ENCODE results near the gene RAPGEF5. TPM values are rescaled to one million over a fixed set of nuclear protein-coding genes. Genes with fewer than 3 reads are reported as not detected.

Gene RAPGEF5
- total RNA-seq, 1 experiment from 2014 or later = 5.6 TPM

- H3K27me3 ChIP-seq (ENCODE audit: low read length) = no peaks in the 10 kb centered on the region
- H3K27ac ChIP-seq (ENCODE audit: low read length) = no peak overlapping the region
- intact Hi-C loops (cut with micrococcal nuclease) = no loop called here
- H3K9me3 ChIP-seq (ENCODE audit: low read length) = no peaks in the 10 kb centered on the region
- H3K79me2 ChIP-seq (ENCODE audit: low read length) = no peaks in the 10 kb centered on the region
- H2AFZ ChIP-seq (ENCODE audit: low read length) = 0 out of 2 replicates have a peak overlapping the region, but pooled peaks have one; percentile 12
- no peaks in the 10 kb centered on the region for H3K36me3 ChIP-seq (ENCODE audit: low read depth, low read length)
- no peak overlapping the region for H3K4me2 ChIP-seq (ENCODE audit: low read length)
- ATAC-seq (no peak), DNase-seq (peak; percentile 45)
- ChIA-PET CTCF (no interaction called here), POLR2A (ENCODE audit: unreplicated experiment) (no interaction called here)
- no peaks in the 10 kb centered on the region for H3F3A ChIP-seq (ENCODE audit: low read length, unreplicated experiment)
- no TSS peak for BruUV-seq (replicated peaks)
- TF ChIP-seq EZH2 (IDR thresholded peaks at IDR 0.05; ENCODE audit: low read length, unreplicated experiment) (no peak), EZH2phosphoT487 (IDR thresholded peaks at IDR 0.05; ENCODE audit: borderline replicate concordance, low read length) (no peak), CTCF (conservative IDR thresholded peaks at IDR 0.05; ENCODE audit: low read depth, low read length) (no peak)
- H3K9ac ChIP-seq (ENCODE audit: low read length) = no peak overlapping the region
- peaks cover 12% of the 10 kb centered on the region for H3K4me1 ChIP-seq (ENCODE audit: insufficient read depth, low read length)
- H3K4me3 ChIP-seq (ENCODE audit: low read length) = no peak overlapping the region
- no peaks in the 10 kb centered on the region for H3K9me2 ChIP-seq (replicated peaks; ENCODE audit: low read length)
- no peaks in the 10 kb centered on the region for H4K20me1 ChIP-seq (ENCODE audit: low read length)
Measured at GRCh38 chr7:22231806-22232205, 125.1 kb downstream of the RAPGEF5 start.

GRCh38 chr7:22231141-22231540 is 125.8 kb downstream of the RAPGEF5 start:
- no peak overlapping the region for H3K4me3 ChIP-seq (ENCODE audit: low read length)
- no peak overlapping the region for H3K4me2 ChIP-seq (ENCODE audit: low read length)
- no TSS peak for BruUV-seq (replicated peaks)
- no peaks in the 10 kb centered on the region for H4K20me1 ChIP-seq (ENCODE audit: low read length)
- no peaks in the 10 kb centered on the region for H3F3A ChIP-seq (ENCODE audit: low read length, unreplicated experiment)
- H3K27ac ChIP-seq (ENCODE audit: low read length) = no peak overlapping the region
- DNase-seq = no peak
- H2AFZ ChIP-seq (ENCODE audit: low read length) = no peak overlapping the region
- ATAC-seq = no peak
- intact Hi-C loops (cut with micrococcal nuclease) = no loop called here
- ChIA-PET CTCF (no interaction called here), POLR2A (ENCODE audit: unreplicated experiment) (no interaction called here)
- H3K9ac ChIP-seq (ENCODE audit: low read length) = no peak overlapping the region
- no peaks in the 10 kb centered on the region for H3K9me2 ChIP-seq (replicated peaks; ENCODE audit: low read length)
- no peaks in the 10 kb centered on the region for H3K36me3 ChIP-seq (ENCODE audit: low read depth, low read length)
- H3K9me3 ChIP-seq (ENCODE audit: low read length) = no peaks in the 10 kb centered on the region
- TF ChIP-seq EZH2phosphoT487 (IDR thresholded peaks at IDR 0.05; ENCODE audit: borderline replicate concordance, low read length) (no peak), EZH2 (IDR thresholded peaks at IDR 0.05; ENCODE audit: low read length, unreplicated experiment) (no peak), CTCF (conservative IDR thresholded peaks at IDR 0.05; ENCODE audit: low read depth, low read length) (no peak)
- peaks cover 12% of the 10 kb centered on the region for H3K4me1 ChIP-seq (ENCODE audit: insufficient read depth, low read length)
- H3K27me3 ChIP-seq (ENCODE audit: low read length) = no peaks in the 10 kb centered on the region
- H3K79me2 ChIP-seq (ENCODE audit: low read length) = no peaks in the 10 kb centered on the region

- Histone ChIP-seq H3K27ac (ENCODE audit: low read length) (no peak overlapping the region), H3K4me1 (ENCODE audit: insufficient read depth, low read length) (peaks cover 12% of the 10 kb centered on the region), H4K20me1 (ENCODE audit: low read length) (no peaks in the 10 kb centered on the region), H3K9ac (ENCODE audit: low read length) (no peak overlapping the region), H3K4me3 (ENCODE audit: low read length) (no peak overlapping the region), H3K9me3 (ENCODE audit: low read length) (no peaks in the 10 kb centered on the region), H3K79me2 (ENCODE audit: low read length) (no peaks in the 10 kb centered on the region), H2AFZ (ENCODE audit: low read length) (no peak overlapping the region), H3K4me2 (ENCODE audit: low read length) (no peak overlapping the region), H3K9me2 (replicated peaks; ENCODE audit: low read length) (no peaks in the 10 kb centered on the region), H3K36me3 (ENCODE audit: low read depth, low read length) (no peaks in the 10 kb centered on the region), H3K27me3 (ENCODE audit: low read length) (no peaks in the 10 kb centered on the region), H3F3A (ENCODE audit: low read length, unreplicated experiment) (no peaks in the 10 kb centered on the region)
- DNase-seq = peak; percentile 11
- intact Hi-C loops (cut with micrococcal nuclease) = no loop called here
- POLR2A ChIA-PET (ENCODE audit: unreplicated experiment) = interaction anchor here (0.6 to 0.7 kb wide), 2 partner anchors 319 to 1070 kb away, joined by 4 to 6 read pairs; no protein-coding TSS in a partner anchor
- no TSS peak for BruUV-seq (replicated peaks)
- TF ChIP-seq CTCF (conservative IDR thresholded peaks at IDR 0.05; ENCODE audit: low read depth, low read length) (no peak), EZH2phosphoT487 (IDR thresholded peaks at IDR 0.05; ENCODE audit: borderline replicate concordance, low read length) (no peak), EZH2 (IDR thresholded peaks at IDR 0.05; ENCODE audit: low read length, unreplicated experiment) (no peak)
- peak; percentile 92 for ATAC-seq
- CTCF ChIA-PET = no interaction called here
Measured at GRCh38 chr7:22230238-22230637, 126.7 kb downstream of the RAPGEF5 start.

Measured in PC-3 (cell line).